DND-41 (cell line): ENCODE measurements around the gene NRXN3.

ENCODE experiments used
- EZH2 ChIP-seq: IDR thresholded peaks from 3 replicates; pipeline ENCODE4 v1.6.1; 2012; ENCODE audit warnings: borderline replicate concordance, low read depth, mild to moderate bottlenecking, moderate library complexity, low read length, inconsistent platforms; ENCODE audit not compliant: severe bottlenecking
- TF ChIP-seq, protein P1 (sequence below): IDR thresholded peaks from 2 replicates; pipeline ENCODE4 v1.5.1; 2012; ENCODE audit warnings: borderline replicate concordance, low read length, moderate library complexity, mild to moderate bottlenecking; ENCODE audit not compliant: poor library complexity, severe bottlenecking; ENCODE audit errors: extremely low read depth

GRCh38 chr14:79473651-79474050, 1303.5 kb downstream of the NRXN3 start:
- no peak for TF ChIP-seq EZH2
- TF ChIP-seq, protein P1, sequence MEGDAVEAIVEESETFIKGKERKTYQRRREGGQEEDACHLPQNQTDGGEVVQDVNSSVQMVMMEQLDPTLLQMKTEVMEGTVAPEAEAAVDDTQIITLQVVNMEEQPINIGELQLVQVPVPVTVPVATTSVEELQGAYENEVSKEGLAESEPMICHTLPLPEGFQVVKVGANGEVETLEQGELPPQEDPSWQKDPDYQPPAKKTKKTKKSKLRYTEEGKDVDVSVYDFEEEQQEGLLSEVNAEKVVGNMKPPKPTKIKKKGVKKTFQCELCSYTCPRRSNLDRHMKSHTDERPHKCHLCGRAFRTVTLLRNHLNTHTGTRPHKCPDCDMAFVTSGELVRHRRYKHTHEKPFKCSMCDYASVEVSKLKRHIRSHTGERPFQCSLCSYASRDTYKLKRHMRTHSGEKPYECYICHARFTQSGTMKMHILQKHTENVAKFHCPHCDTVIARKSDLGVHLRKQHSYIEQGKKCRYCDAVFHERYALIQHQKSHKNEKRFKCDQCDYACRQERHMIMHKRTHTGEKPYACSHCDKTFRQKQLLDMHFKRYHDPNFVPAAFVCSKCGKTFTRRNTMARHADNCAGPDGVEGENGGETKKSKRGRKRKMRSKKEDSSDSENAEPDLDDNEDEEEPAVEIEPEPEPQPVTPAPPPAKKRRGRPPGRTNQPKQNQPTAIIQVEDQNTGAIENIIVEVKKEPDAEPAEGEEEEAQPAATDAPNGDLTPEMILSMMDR, result no peak
